SK-N-SH (cell line): Measurements from ENCODE around the gene GAL3ST3.

Source experiments
- CHD2 ChIP-seq: fragments of 150-350 bp; IDR thresholded peaks from 2 replicates; pipeline ENCODE4 v1.6.1; 2018; ENCODE audit warnings: low read length; ENCODE audit not compliant: partially characterized antibody
- EP300 ChIP-seq, 2 experiments: IDR thresholded peaks; 2 replicates each; pipeline versions ENCODE4 v1.4.0 to v1.6.1; 2012; ENCODE audit warnings: borderline replicate concordance in 1 of 2, low read depth in 1 of 2, low read length in 1 of 2
- EZH2phosphoT487 ChIP-seq: fragments of 200-600 bp; sonication (generic); IDR thresholded peaks from 2 replicates; pipeline ENCODE4 v1.6.1; 2017; ENCODE audit warnings: low read depth, mixed run types, mild to moderate bottlenecking, antibody characterized with exemption, moderate library complexity, borderline replicate concordance
- JUND ChIP-seq: IDR thresholded peaks from 2 replicates; pipeline ENCODE4 v1.4.0; 2012
- MAX ChIP-seq: IDR thresholded peaks from 2 replicates; pipeline ENCODE4 v1.4.0; 2012; ENCODE audit warnings: low read depth
- POLR2AphosphoS5 ChIP-seq: IDR thresholded peaks from 2 replicates; pipeline ENCODE4 v1.6.1; 2012; ENCODE audit warnings: low read depth, low read length
- RAD21 ChIP-seq: IDR thresholded peaks from 2 replicates; pipeline ENCODE4 v1.6.1; 2012; ENCODE audit warnings: mild to moderate bottlenecking, low read length
- RCOR1 ChIP-seq: fragments of 150-350 bp; IDR thresholded peaks from 2 replicates; pipeline ENCODE4 v1.6.1; 2017; ENCODE audit warnings: antibody characterized with exemption, low read length
- TAF1 ChIP-seq: IDR thresholded peaks from 2 replicates; pipeline ENCODE4 v1.6.1; 2012; ENCODE audit warnings: low read depth, mild to moderate bottlenecking, low read length, moderate library complexity, borderline replicate concordance
- TF ChIP-seq, protein P1 (sequence below): fragments of 200-600 bp; sonication (generic); IDR thresholded peaks from 2 replicates; pipeline ENCODE4 v1.6.1; 2017; ENCODE audit warnings: antibody characterized with exemption, mild to moderate bottlenecking, moderate library complexity

DNA sequence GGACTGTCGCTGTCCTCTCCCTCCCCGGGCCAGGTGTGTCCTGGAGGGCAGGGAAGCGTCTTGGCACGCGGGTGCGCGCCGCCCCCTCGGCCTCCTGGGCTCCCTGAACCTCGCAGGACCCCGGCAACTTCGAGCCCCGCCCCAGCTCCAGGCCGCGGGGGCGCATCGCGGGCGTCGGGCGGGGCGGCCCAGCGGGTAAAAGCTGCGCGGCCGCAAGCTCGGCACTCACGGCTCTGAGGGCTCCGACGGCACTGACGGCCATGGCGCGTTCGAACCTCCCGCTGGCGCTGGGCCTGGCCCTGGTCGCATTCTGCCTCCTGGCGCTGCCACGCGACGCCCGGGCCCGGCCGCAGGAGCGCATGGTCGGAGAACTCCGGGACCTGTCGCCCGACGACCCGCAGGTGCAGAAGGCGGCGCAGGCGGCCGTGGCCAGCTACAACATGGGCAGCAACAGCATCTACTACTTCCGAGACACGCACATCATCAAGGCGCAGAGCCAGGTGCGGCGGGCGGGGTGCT lies 37.1 kb downstream of the GAL3ST3 start, which contains the start of gene CST6:
- TF ChIP-seq, protein P1, sequence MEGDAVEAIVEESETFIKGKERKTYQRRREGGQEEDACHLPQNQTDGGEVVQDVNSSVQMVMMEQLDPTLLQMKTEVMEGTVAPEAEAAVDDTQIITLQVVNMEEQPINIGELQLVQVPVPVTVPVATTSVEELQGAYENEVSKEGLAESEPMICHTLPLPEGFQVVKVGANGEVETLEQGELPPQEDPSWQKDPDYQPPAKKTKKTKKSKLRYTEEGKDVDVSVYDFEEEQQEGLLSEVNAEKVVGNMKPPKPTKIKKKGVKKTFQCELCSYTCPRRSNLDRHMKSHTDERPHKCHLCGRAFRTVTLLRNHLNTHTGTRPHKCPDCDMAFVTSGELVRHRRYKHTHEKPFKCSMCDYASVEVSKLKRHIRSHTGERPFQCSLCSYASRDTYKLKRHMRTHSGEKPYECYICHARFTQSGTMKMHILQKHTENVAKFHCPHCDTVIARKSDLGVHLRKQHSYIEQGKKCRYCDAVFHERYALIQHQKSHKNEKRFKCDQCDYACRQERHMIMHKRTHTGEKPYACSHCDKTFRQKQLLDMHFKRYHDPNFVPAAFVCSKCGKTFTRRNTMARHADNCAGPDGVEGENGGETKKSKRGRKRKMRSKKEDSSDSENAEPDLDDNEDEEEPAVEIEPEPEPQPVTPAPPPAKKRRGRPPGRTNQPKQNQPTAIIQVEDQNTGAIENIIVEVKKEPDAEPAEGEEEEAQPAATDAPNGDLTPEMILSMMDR = no peak
- TF ChIP-seq RAD21 (no peak), POLR2AphosphoS5 (no peak), TAF1 (no peak), CHD2 (no peak), EZH2phosphoT487 (no peak), EP300 (IDR thresholded peaks at IDR 0.05; ENCODE audit: borderline replicate concordance in 1 of 2, low read depth in 1 of 2, low read length in 1 of 2) (no peak), MAX (no peak), JUND (no peak), RCOR1 (no peak)
